Activated naive CD4-positive, alpha-beta T cell (primary cell): Measurements from ENCODE around the gene KDM2B.

ENCODE experiments used
- DNase-seq, 4 experiments: peaks; one replicate each; lab custom pipeline; 2025; lab: John Stamatoyannopoulos, UW

Gene KDM2B

GRCh38 chr12:121580959-121581685, at the start of gene KDM2B:
Gene KDM2B, minus strand, starts transcription at chr12:121581023. Its CDS starts 112 bp downstream, at chr12:121580911.
- DNase-seq: peak in 1 of 4 experiments; percentile 29

DNA sequence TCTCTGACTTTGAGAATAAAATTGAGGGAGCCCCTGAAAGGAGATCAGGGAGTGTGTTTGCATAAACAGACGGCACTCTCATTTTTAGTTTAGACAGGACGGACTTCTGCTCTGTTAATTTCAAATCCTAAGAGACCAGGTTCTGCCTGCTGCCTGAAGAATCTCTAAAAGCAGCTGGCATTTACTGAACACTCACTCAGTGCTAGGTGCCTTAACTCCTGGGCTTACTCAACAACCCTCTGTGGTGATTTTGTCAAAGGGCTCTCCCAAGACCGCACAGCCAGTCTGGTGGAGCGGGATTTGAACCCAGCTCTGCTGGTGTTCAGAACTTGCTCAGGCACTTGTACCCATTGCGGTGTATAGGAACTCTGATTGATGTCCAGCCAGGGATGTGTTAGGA, 47.7 kb upstream of the KDM2B start:
- DNase-seq: no peak

GRCh38 chr12:121628037-121628436, 47.2 kb upstream of the KDM2B start:
- no peak for DNase-seq

- DNase-seq: peak; percentile 54 to 70 (median 65)
Observed at GRCh38 chr12:121626853-121627640, 46.2 kb upstream of the KDM2B start.

GRCh38 chr12:121626087-121626852, 45.4 kb upstream of the KDM2B start, which contains the start of gene ORAI1:
Gene ORAI1, plus strand, starts transcription at chr12:121626530.
- DNase-seq: peak; percentile 74 to 95 (median 87)

DNA sequence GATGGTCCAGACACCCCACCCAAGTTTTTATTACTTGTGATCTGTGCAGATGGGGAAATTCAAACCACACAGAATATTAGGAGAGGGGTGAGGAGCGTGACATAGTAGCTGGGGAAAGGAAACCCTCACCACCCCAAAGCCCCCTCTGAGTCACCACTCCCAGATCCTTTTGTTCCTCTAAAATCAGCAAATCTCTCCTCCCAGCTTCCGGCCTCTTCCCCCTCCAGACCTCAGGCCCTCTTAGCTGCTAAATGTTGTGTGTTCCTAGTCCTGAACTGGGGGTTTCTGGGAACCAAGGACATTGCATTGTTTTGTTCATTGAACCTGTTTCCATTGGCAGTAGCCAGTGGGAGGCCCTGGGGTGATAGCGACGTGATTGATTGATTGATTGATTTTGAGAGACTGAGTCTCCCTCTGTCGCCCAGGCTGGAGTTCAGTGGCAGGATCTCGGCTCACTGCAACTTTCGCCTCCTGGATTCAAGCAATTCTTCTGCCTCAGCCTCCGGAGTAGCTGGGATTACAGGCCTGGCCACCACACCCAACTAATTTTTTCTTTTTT, 39.6 kb upstream of the KDM2B start:
- no peak for DNase-seq

DNA sequence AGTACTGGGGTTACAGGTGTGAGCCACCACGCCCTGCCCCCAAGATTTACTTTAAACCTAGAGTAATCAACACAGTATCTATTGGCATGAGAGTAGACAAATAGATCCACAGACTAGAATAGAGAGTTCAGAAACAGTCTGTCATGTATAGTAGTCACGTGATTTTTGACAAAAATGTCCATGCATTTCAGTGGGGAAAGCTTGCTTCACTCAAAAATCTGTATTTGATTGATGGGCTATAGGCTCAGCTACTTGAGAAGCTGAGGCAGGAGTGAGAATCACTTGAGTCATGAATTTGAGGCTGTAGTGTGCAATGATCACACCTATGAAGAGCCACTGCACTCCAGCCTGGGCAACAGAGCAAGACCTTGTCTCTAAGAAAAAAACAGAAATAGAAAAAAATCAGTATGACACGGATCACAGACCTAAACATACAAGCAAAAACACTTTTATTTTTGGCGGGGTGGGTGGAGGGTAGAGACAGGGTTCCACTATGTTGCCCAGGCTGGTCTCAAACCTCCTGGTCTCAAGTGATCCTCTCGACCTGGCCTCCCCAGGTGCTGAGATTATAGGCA, 37.9 kb upstream of the KDM2B start:
- no peak for DNase-seq

GRCh38 chr12:121614872-121615467, 34.1 kb upstream of the KDM2B start:
- DNase-seq: no peak

- no peak for DNase-seq
Observed at GRCh38 chr12:121613462-121613861, 32.6 kb upstream of the KDM2B start.

GRCh38 chr12:121611306-121611705, 30.5 kb upstream of the KDM2B start:
- no peak for DNase-seq

DNA sequence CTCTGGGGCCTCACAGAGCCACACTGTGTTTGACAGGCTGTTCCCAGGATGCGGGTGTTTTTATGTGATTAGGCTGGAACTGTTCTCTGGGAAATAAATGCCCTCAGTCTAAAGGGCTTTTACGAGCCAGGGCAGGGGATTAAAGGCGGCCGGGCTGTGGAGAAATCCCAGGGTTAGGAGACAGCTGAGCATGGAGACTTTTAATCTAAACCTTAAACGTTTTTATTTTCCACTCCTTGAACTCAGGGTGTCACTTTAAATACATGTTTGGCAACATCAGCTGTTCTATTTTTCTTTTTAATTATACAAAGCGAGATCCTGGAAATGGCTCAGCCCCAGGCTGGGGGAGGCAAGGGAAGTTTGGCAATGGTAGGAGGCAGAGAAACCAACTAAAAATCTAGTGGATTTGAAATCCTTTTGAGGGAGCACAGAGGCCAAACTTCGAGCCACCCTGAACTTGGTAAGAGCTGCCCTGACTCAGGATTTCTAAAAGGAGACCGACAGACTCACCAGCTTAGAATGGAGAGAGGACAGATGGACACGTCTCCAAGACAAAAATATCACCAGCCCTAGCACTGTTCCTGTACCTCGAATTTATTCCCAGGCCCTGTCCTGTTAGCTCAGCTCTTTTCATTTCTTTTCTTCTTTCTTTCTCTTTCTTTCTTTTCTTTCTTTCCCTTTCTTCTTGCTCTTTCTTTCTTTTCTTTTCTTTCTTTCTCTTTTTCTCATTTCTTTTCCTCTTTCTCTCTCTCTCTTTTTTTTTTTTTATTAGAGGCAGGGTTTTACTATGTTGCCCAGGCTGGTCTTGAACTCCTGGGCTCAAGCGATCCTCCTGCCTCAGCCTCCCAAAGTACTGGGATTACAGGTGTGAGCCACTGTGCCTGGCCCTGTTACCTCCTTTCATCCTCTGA, 29.7 kb upstream of the KDM2B start:
- no peak for DNase-seq

DNA sequence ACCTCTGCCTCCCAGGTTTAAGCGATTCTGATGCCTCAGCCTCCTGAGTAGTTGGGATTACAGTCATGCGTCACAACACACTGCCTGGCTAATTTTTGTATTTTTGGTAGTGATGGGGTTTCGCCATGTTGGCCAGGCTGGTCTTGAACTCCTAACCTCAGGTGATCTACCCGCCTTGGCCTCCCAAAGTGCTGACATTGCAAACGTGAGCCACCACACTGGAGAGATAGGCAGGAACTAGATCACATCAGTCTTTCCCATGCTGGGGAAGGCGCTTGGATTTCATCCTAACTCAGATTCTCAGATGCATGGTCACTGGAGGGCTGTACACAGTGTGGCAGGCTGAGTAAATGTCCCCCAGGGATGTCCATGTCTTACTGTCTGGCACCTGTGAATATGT, 27.5 kb upstream of the KDM2B start:
- DNase-seq: no peak

DNA sequence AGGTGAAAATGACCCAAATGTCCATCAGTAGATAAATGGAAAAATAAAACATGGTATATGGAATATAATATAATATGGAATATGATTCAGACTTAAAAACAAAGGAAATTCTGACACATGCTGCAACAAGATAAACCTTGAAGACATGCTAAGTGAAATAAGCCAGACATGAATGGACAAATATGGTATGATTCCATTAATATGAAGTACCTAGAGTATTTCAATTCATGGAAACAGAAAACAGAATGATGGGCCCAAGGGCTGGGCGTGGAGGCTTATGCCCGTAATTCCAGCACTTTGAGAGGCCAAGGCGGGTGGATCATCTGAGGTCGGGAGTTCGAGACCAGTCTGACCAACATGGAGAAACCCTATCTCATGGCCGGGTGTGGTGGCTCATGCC, 22.8 kb upstream of the KDM2B start:
- DNase-seq: no peak

GRCh38 chr12:121602766-121603165, 21.9 kb upstream of the KDM2B start:
- no peak for DNase-seq

DNA sequence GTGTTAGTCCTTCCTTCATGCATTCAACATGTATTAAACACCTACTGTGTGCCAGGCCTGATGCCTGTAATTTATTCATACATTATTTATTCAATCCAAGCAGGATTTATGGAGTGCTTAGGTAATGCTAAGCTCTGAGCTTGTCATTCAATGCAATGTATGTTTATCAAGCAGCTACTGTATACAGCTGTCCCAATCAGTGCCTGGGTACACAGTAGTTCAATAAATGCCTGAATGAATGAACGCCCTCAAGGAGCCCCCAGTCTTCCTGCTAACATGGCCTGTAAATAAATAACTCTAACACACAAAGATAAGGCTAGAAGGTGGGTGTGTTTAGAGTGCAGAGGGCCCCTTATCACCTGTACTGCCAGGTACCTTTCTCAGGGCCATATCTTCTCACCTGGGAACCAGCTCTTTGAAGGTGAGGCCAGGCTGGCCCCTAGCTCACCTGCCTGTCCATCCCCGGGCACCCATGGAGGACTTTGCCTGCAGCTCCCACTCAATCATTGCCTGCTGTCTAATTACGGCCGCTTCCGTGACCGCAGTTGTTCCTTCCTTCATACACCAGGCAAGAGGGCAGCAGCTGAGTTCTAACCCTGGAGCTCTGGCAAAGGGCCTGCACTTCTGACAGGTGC, 20.0 kb upstream of the KDM2B start:
- DNase-seq: no peak

DNA sequence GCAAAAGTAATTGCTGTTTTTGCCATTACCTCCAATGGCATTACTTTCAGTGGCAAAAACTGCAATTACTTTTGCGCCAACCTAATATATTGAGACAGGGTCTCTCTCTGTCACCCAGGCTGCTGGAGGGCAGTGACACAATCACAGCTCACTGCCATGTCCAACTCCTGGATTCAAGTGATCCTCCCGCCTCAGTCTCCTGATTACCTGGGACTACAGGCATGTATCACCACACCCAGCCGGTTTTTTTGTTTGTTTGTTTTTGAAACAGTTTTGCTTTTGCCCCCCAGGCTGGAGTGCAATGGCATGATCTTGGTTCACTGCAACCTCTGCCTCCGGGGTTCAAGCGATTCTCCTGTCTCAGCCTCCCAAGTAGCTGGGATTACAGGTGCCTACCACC, 15.7 kb upstream of the KDM2B start:
- DNase-seq: no peak

GRCh38 chr12:121595520-121595919, 14.7 kb upstream of the KDM2B start:
- no peak for DNase-seq

GRCh38 chr12:121592320-121592719, 11.5 kb upstream of the KDM2B start:
- DNase-seq: no peak

DNA sequence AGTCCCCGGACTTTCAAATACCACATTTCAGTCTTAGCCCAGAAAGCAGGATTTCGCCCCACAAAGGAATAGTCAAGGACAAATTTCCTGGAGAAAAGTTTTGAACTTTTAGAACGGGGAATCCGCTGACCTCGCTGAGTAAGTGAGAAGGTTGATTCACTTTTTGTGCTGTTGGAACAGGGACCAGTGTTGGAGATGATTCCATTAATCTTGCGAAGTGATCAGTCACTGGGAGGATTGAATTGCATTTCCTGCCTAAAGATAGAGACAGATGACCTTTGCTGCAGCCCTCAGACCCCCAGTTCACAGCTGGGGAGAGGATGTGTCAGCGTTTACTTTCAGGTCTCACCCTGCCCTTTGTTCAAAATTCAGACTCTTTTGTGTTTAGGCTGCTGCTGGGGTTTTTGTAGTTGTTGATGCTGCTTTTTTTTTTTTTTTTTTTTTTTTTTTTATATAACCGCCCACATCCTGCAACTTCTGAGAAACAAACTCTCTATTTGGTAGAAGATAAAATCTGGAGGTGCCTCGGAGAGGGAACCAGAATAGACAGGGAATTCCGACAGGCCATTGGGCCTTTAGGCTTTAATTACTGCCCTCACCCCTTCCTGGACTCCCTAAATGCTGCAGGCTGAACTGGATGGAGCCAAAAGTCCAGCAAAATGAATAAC, 9.8 kb upstream of the KDM2B start:
- peak in 2 of 4 experiments; percentile 30 to 43 for DNase-seq
